ENCODE data around the gene GRID2.

The GRID2 gene

GRCh38 chr4:93467484-93468155 is 1163.9 kb downstream of the GRID2 start:
- Histone ChIP-seq H3K4me1 (ENCODE audit: insufficient read depth, low read length) (no peaks in the 10 kb centered on the region), H3K36me3 (ENCODE audit: insufficient read depth, low read length) (no peaks in the 10 kb centered on the region), H3K9me3 (ENCODE audit: control insufficient read depth, insufficient read depth, low read length) (no peaks in the 10 kb centered on the region), H3K9ac (ENCODE audit: low read depth, low read length) (no peak overlapping the region)

- no peaks in the 10 kb centered on the region for H3K4me1 ChIP-seq (ENCODE audit: insufficient read depth, low read length)
- no peaks in the 10 kb centered on the region for H3K36me3 ChIP-seq (ENCODE audit: insufficient read depth, low read length)
- H3K9ac ChIP-seq (ENCODE audit: low read depth, low read length), result no peak overlapping the region
- H3K9me3 ChIP-seq (ENCODE audit: control insufficient read depth, insufficient read depth, low read length), result no peaks in the 10 kb centered on the region
Observed at GRCh38 chr4:93469560-93469959, 1165.8 kb downstream of the GRID2 start.

- Histone ChIP-seq H3K4me1 (ENCODE audit: insufficient read depth, low read length) (no peaks in the 10 kb centered on the region), H3K9ac (ENCODE audit: low read depth, low read length) (no peak overlapping the region), H3K9me3 (ENCODE audit: control insufficient read depth, insufficient read depth, low read length) (no peaks in the 10 kb centered on the region), H3K36me3 (ENCODE audit: insufficient read depth, low read length) (no peaks in the 10 kb centered on the region)
Observed at GRCh38 chr4:93475730-93476129, 1172.0 kb downstream of the GRID2 start.

GRCh38 chr4:93478805-93479204 is 1175.0 kb downstream of the GRID2 start:
- Histone ChIP-seq H3K9ac (ENCODE audit: low read depth, low read length) (no peak overlapping the region), H3K36me3 (ENCODE audit: insufficient read depth, low read length) (no peaks in the 10 kb centered on the region), H3K9me3 (ENCODE audit: control insufficient read depth, insufficient read depth, low read length) (no peaks in the 10 kb centered on the region), H3K4me1 (ENCODE audit: insufficient read depth, low read length) (no peaks in the 10 kb centered on the region)

GRCh38 chr4:93480452-93480851 is 1176.7 kb downstream of the GRID2 start:
- Histone ChIP-seq H3K9me3 (ENCODE audit: control insufficient read depth, insufficient read depth, low read length) (no peaks in the 10 kb centered on the region), H3K36me3 (ENCODE audit: insufficient read depth, low read length) (no peaks in the 10 kb centered on the region), H3K4me1 (ENCODE audit: insufficient read depth, low read length) (no peaks in the 10 kb centered on the region), H3K9ac (ENCODE audit: low read depth, low read length) (no peak overlapping the region)

- H3K36me3 ChIP-seq (ENCODE audit: insufficient read depth, low read length), result no peaks in the 10 kb centered on the region
- no peaks in the 10 kb centered on the region for H3K9me3 ChIP-seq (ENCODE audit: control insufficient read depth, insufficient read depth, low read length)
- no peaks in the 10 kb centered on the region for H3K4me1 ChIP-seq (ENCODE audit: insufficient read depth, low read length)
- H3K9ac ChIP-seq (ENCODE audit: low read depth, low read length), result no peak overlapping the region
Observed at GRCh38 chr4:93495346-93495745, 1191.6 kb downstream of the GRID2 start.

- no peaks in the 10 kb centered on the region for H3K9me3 ChIP-seq (ENCODE audit: control insufficient read depth, insufficient read depth, low read length)
- H3K9ac ChIP-seq (ENCODE audit: low read depth, low read length), result no peak overlapping the region
- peaks cover 4% of the 10 kb centered on the region; the same call in 1 of the 2 replicates for H3K4me1 ChIP-seq (ENCODE audit: insufficient read depth, low read length)
- no peaks in the 10 kb centered on the region for H3K36me3 ChIP-seq (ENCODE audit: insufficient read depth, low read length)
Observed at GRCh38 chr4:93501244-93501643, 1197.5 kb downstream of the GRID2 start.

- H3K9me3 ChIP-seq (ENCODE audit: control insufficient read depth, insufficient read depth, low read length), result no peaks in the 10 kb centered on the region
- H3K4me1 ChIP-seq (ENCODE audit: insufficient read depth, low read length), result peaks cover 4% of the 10 kb centered on the region; the same call in 1 of the 2 replicates
- no peak overlapping the region for H3K9ac ChIP-seq (ENCODE audit: low read depth, low read length)
- H3K36me3 ChIP-seq (ENCODE audit: insufficient read depth, low read length), result no peaks in the 10 kb centered on the region
Observed at GRCh38 chr4:93501946-93502345, 1198.2 kb downstream of the GRID2 start.

- Histone ChIP-seq H3K4me1 (ENCODE audit: insufficient read depth, low read length) (peaks cover 4% of the 10 kb centered on the region; the same call in 1 of the 2 replicates), H3K9me3 (ENCODE audit: control insufficient read depth, insufficient read depth, low read length) (no peaks in the 10 kb centered on the region), H3K9ac (ENCODE audit: low read depth, low read length) (no peak overlapping the region), H3K36me3 (ENCODE audit: insufficient read depth, low read length) (no peaks in the 10 kb centered on the region)
Observed at GRCh38 chr4:93502991-93503390, 1199.2 kb downstream of the GRID2 start.

GRCh38 chr4:93513851-93514250 is 1210.1 kb downstream of the GRID2 start:
- Histone ChIP-seq H3K9ac (ENCODE audit: low read depth, low read length) (no peak overlapping the region), H3K9me3 (ENCODE audit: control insufficient read depth, insufficient read depth, low read length) (no peaks in the 10 kb centered on the region), H3K4me1 (ENCODE audit: insufficient read depth, low read length) (no peaks in the 10 kb centered on the region), H3K36me3 (ENCODE audit: insufficient read depth, low read length) (no peaks in the 10 kb centered on the region)

- Histone ChIP-seq H3K9me3 (ENCODE audit: control insufficient read depth, insufficient read depth, low read length) (no peaks in the 10 kb centered on the region), H3K4me1 (ENCODE audit: insufficient read depth, low read length) (0 out of 2 replicates have a peak, but pooled peaks cover 10% of the 10 kb centered on the region), H3K9ac (ENCODE audit: low read depth, low read length) (no peak overlapping the region), H3K36me3 (ENCODE audit: insufficient read depth, low read length) (no peaks in the 10 kb centered on the region; the same call in 1 of the 2 replicates)
Observed at GRCh38 chr4:93515208-93515607, 1211.4 kb downstream of the GRID2 start.

- no peaks in the 10 kb centered on the region for H3K9me3 ChIP-seq (ENCODE audit: control insufficient read depth, insufficient read depth, low read length)
- H3K36me3 ChIP-seq (ENCODE audit: insufficient read depth, low read length), result no peaks in the 10 kb centered on the region
- H3K9ac ChIP-seq (ENCODE audit: low read depth, low read length), result no peak overlapping the region
- H3K4me1 ChIP-seq (ENCODE audit: insufficient read depth, low read length), result no peaks in the 10 kb centered on the region
Observed at GRCh38 chr4:93529692-93530372, 1226.1 kb downstream of the GRID2 start.

- Histone ChIP-seq H3K36me3 (ENCODE audit: insufficient read depth, low read length) (no peaks in the 10 kb centered on the region), H3K4me1 (ENCODE audit: insufficient read depth, low read length) (no peaks in the 10 kb centered on the region), H3K9ac (ENCODE audit: low read depth, low read length) (no peak overlapping the region), H3K9me3 (ENCODE audit: control insufficient read depth, insufficient read depth, low read length) (no peaks in the 10 kb centered on the region)
Observed at GRCh38 chr4:93532234-93532633, 1228.5 kb downstream of the GRID2 start.

GRCh38 chr4:93540562-93540961 is 1236.8 kb downstream of the GRID2 start:
- Histone ChIP-seq H3K9ac (ENCODE audit: low read depth, low read length) (no peak overlapping the region), H3K9me3 (ENCODE audit: control insufficient read depth, insufficient read depth, low read length) (no peaks in the 10 kb centered on the region), H3K4me1 (ENCODE audit: insufficient read depth, low read length) (no peaks in the 10 kb centered on the region), H3K36me3 (ENCODE audit: insufficient read depth, low read length) (no peaks in the 10 kb centered on the region)

- Histone ChIP-seq H3K9ac (ENCODE audit: low read depth, low read length) (no peak overlapping the region), H3K4me1 (ENCODE audit: insufficient read depth, low read length) (no peaks in the 10 kb centered on the region), H3K36me3 (ENCODE audit: insufficient read depth, low read length) (no peaks in the 10 kb centered on the region), H3K9me3 (ENCODE audit: control insufficient read depth, insufficient read depth, low read length) (no peaks in the 10 kb centered on the region)
Observed at GRCh38 chr4:93561842-93562241, 1258.1 kb downstream of the GRID2 start.
